Panc1 (cell line): ENCODE measurements around the gene PHYHIPL. TPM values are rescaled to one million over a fixed set of nuclear protein-coding genes. Genes with fewer than 3 reads are reported as not detected.

Experiments used
- ATAC-seq: fragments of 200-7000 bp; cut with Tn5 transposase; 2 replicates; pipeline ENCODE4 v1.9.1; 2020; ENCODE audit warnings: mild to moderate bottlenecking, moderate library complexity
- BruUV-seq: library from RNA; stranded (reverse); fragments of 400-500 nt; replicated peaks from 2 replicates; lab custom pipeline; 2021; lab: Mats Ljungman, UMichigan
- CTCF ChIA-PET: fragments of 300-600 bp; sonication (Branson Sonifier 250); formaldehyde crosslinking; loops from one replicate; lab custom pipeline; 2022; ENCODE audit warnings: antibody characterized with exemption; lab: Charles Lee
- POLR2A ChIA-PET: fragments of 300-600 bp; sonication (Branson Sonifier 250); formaldehyde crosslinking; loops from one replicate; lab custom pipeline; 2022; ENCODE audit warnings: antibody characterized with exemption; lab: Charles Lee
- DNase-seq: peaks from one replicate; pipeline ENCODE4 v3.0.0-alpha.2; 2010; ENCODE audit warnings: low read depth, low spot score
- H3K27ac ChIP-seq: 2 replicates; pipeline ENCODE4 v1.5.1; 2011; ENCODE audit warnings: mild to moderate bottlenecking, low read length, inconsistent platforms
- H3K27me3 ChIP-seq: fragments of 200-500 bp; sonication (Bioruptor generic); 2 replicates; pipeline ENCODE4 v1.6.0; 2014; ENCODE audit warnings: low read length, inconsistent platforms; ENCODE audit not compliant: control insufficient read depth, insufficient read depth
- H3K36me3 ChIP-seq: fragments of 200-500 bp; sonication (Bioruptor generic); 2 replicates; pipeline ENCODE4 v1.5.1; 2014; ENCODE audit warnings: inconsistent platforms, mild to moderate bottlenecking, low read length, moderate library complexity; ENCODE audit not compliant: control insufficient read depth, insufficient read depth
- H3K4me1 ChIP-seq: 2 replicates; pipeline ENCODE4 v1.5.1; 2011; ENCODE audit warnings: inconsistent platforms, mild to moderate bottlenecking, low read length, moderate library complexity; ENCODE audit not compliant: control insufficient read depth, insufficient read depth
- H3K4me3 ChIP-seq, 2 experiments: 2 replicates each; pipeline ENCODE4 v1.5.1; 2011 to 2012; ENCODE audit warnings: low read depth in 2 of 2, low read length in 2 of 2, mild to moderate bottlenecking in 2 of 2, inconsistent platforms in 1 of 2, moderate library complexity in 1 of 2
- H3K9me3 ChIP-seq: fragments of 200-500 bp; sonication (Bioruptor generic); 2 replicates; pipeline ENCODE4 v1.5.1; 2014; ENCODE audit warnings: low read depth, mild to moderate bottlenecking, inconsistent platforms, low read length, moderate library complexity; ENCODE audit not compliant: control insufficient read depth, insufficient read depth
- CTCF ChIP-seq: fragments of 450-650 bp; IDR thresholded peaks from 2 replicates; pipeline ENCODE4 v1.5.1; 2017; ENCODE audit warnings: mild to moderate bottlenecking
- POLR2AphosphoS5 ChIP-seq: IDR thresholded peaks from 2 replicates; pipeline ENCODE4 v1.6.1; 2012; ENCODE audit warnings: mild to moderate bottlenecking, low read depth, low read length, moderate library complexity
- REST ChIP-seq, 2 experiments: IDR thresholded peaks; 2 replicates each; pipeline ENCODE4 v1.6.1; 2011 to 2012; ENCODE audit warnings: low read depth in 2 of 2, control low read depth in 1 of 2, low read length in 1 of 2, mild to moderate bottlenecking in 1 of 2, moderate library complexity in 1 of 2; ENCODE audit not compliant: insufficient read depth in 1 of 2
- SIN3A ChIP-seq: IDR thresholded peaks from 2 replicates; pipeline ENCODE4 v1.6.1; 2012; ENCODE audit warnings: low read depth, mild to moderate bottlenecking, low read length, moderate library complexity, borderline replicate concordance; ENCODE audit not compliant: insufficient read depth
- TCF7L2 ChIP-seq: IDR thresholded peaks from 2 replicates; pipeline ENCODE4 v1.6.1; 2011; ENCODE audit warnings: mild to moderate bottlenecking, low read depth, low read length, inconsistent platforms
- in situ Hi-C: cut with HindIII; loops from 2 replicates; pipeline ENCODE4 v1.10.0; 2016; ENCODE audit warnings: low sequenced_read_pairs, low pct_unique_long_range_greater_than_20kb
- intact Hi-C: fragments of 100-400 bp; cut with micrococcal nuclease; formaldehyde crosslinking; loops from one replicate; pipeline ENCODE4 v1.10.0; 2022; ENCODE audit not compliant: unreplicated experiment
- total RNA-seq: library from RNA; stranded (reverse); gene quantifications from one replicate; pipeline ENCODE4 v1.2.1, GENCODE V29; 2021; ENCODE audit not compliant: unreplicated experiment

The PHYHIPL gene
- total RNA-seq, 1 experiment from 2014 or later: not detected

- no peaks in the 10 kb centered on the region for H3K36me3 ChIP-seq
- in situ Hi-C loops: no loop called here
- H3K4me1 ChIP-seq: no peaks in the 10 kb centered on the region
- CTCF ChIA-PET: no interaction called here
- H3K4me3 ChIP-seq: no peak overlapping the region
- POLR2A ChIA-PET: no interaction called here
- H3K27ac ChIP-seq: no peak overlapping the region
- no peaks in the 10 kb centered on the region for H3K27me3 ChIP-seq
- TF ChIP-seq REST (IDR thresholded peaks at IDR 0.05; ENCODE audit: insufficient read depth in 1 of 2, low read depth in 2 of 2, low read length in 1 of 2) (no peak), TCF7L2 (no peak), POLR2AphosphoS5 (no peak), SIN3A (no peak), CTCF (no peak)
- no peak for DNase-seq
- intact Hi-C loops: no loop called here
- no TSS peak for BruUV-seq
- no peak for ATAC-seq
- H3K9me3 ChIP-seq: no peaks in the 10 kb centered on the region
These were observed 103.0 kb downstream of the PHYHIPL start for GRCh38 chr10:59279476-59279875.

GRCh38 chr10:59279991-59280505 is 103.6 kb downstream of the PHYHIPL start:
- POLR2A ChIA-PET: no interaction called here
- Histone ChIP-seq H3K4me3 (no peak overlapping the region), H3K27ac (no peak overlapping the region), H3K9me3 (no peaks in the 10 kb centered on the region), H3K4me1 (no peaks in the 10 kb centered on the region), H3K36me3 (no peaks in the 10 kb centered on the region), H3K27me3 (no peaks in the 10 kb centered on the region)
- intact Hi-C loops (no loop called here), in situ Hi-C loops (no loop called here)
- BruUV-seq: no TSS peak
- DNase-seq (no peak), ATAC-seq (no peak)
- TF ChIP-seq TCF7L2: no peak
- TF ChIP-seq CTCF: no peak
- TF ChIP-seq POLR2AphosphoS5: no peak
- no peak for TF ChIP-seq SIN3A
- CTCF ChIA-PET: no interaction called here
